Uterus (tissue), 4 donors: ENCODE results near the gene MMP20. TPM values are rescaled to one million over a fixed set of nuclear protein-coding genes. Genes with fewer than 3 reads are reported as not detected.

Experiments
- DNase-seq, 2 donors: peaks; one replicate each; pipeline ENCODE4 v3.0.0-alpha.2; 2019 to 2020
- H3K27ac ChIP-seq, 2 donors: fragments of 200-600 bp; sonication (generic); 1 replicate in 1 of 2; 2 replicates in 1 of 2; pipeline ENCODE4 v1.5.1; 2016 to 2018
- H3K27me3 ChIP-seq, 2 donors: fragments of 200-600 bp; sonication (generic); one replicate each; pipeline ENCODE4 v1.5.1; 2018 to 2019; ENCODE audit warnings: control low read depth in 1 of 2
- H3K36me3 ChIP-seq, 2 donors: fragments of 200-600 bp; sonication (generic); one replicate each; pipeline ENCODE4 v1.5.1; 2019; ENCODE audit warnings: control low read depth in 1 of 2
- H3K4me1 ChIP-seq, 2 donors: fragments of 200-600 bp; sonication (generic); one replicate each; pipeline ENCODE4 v1.5.1; 2018 to 2019; ENCODE audit warnings: control low read depth in 1 of 2
- H3K4me3 ChIP-seq, 2 donors: fragments of 200-600 bp; sonication (generic); 1 replicate in 1 of 2; 2 replicates in 1 of 2; pipeline ENCODE4 v1.5.1; 2018 to 2019; ENCODE audit warnings: mild to moderate bottlenecking in 1 of 2
- H3K9me3 ChIP-seq, 2 donors: fragments of 200-600 bp; sonication (generic); one replicate each; pipeline ENCODE4 v1.5.1; 2019; ENCODE audit warnings: control low read depth in 1 of 2
- CTCF ChIP-seq, 4 experiments: fragments of 200-600 bp in 2 of 4; fragments of 450-650 bp in 2 of 4; sonication (generic) in 2 of 4; IDR thresholded peaks; one replicate each; pipeline ENCODE4 v1.5.1; 2016 to 2019; ENCODE audit warnings: antibody characterized with exemption in 4 of 4, mild to moderate bottlenecking in 2 of 4, moderate library complexity in 1 of 4
- POLR2A ChIP-seq, 2 donors: fragments of 450-650 bp; IDR thresholded peaks; one replicate each; pipeline ENCODE4 v1.6.1; 2016; ENCODE audit warnings: antibody characterized with exemption in 2 of 2, mild to moderate bottlenecking in 1 of 2, moderate library complexity in 1 of 2
- intact Hi-C: fragments of 100-400 bp; cut with DNase I; formaldehyde crosslinking; loops from one replicate; pipeline ENCODE4 v1.15.1; 2023; ENCODE audit warnings: low total_unique reads
- total RNA-seq, 4 donors: library from RNA; depleted of rRNA in 3 of 4; stranded (reverse); fragments of >200 nt in 3 of 4; gene quantifications; one replicate each; pipeline versions ENCODE4 v1.1.0 to v1.2.4, GENCODE V29; 2014 to 2023
- donor health status: DM: yes; HTN: yes; CAD: no.

Gene MMP20
- total RNA-seq, 4 donors from 2014 or later: not detected

- no peaks in the 10 kb centered on the region for H3K4me1 ChIP-seq
- H3K9me3 ChIP-seq: no peaks in the 10 kb centered on the region
- intact Hi-C loops: no loop called here
- no peak overlapping the region for H3K4me3 ChIP-seq
- no peak for TF ChIP-seq POLR2A (IDR thresholded peaks at IDR 0.05)
- no peak overlapping the region for H3K27ac ChIP-seq
- no peak for DNase-seq
- H3K27me3 ChIP-seq: no peaks in the 10 kb centered on the region
- H3K36me3 ChIP-seq: no peaks in the 10 kb centered on the region
These were observed 33.9 kb downstream of the MMP20 start for GRCh38 chr11:102591160-102591718.

- DNase-seq: no peak
- Histone ChIP-seq H3K4me1 (no peaks in the 10 kb centered on the region), H3K36me3 (no peaks in the 10 kb centered on the region), H3K27me3 (no peaks in the 10 kb centered on the region), H3K27ac (no peak overlapping the region), H3K4me3 (no peak overlapping the region), H3K9me3 (no peaks in the 10 kb centered on the region)
- intact Hi-C loops: no loop called here
- TF ChIP-seq POLR2A (IDR thresholded peaks at IDR 0.05) (no peak), CTCF (IDR thresholded peaks at IDR 0.05) (no peak)
These were observed 34.7 kb downstream of the MMP20 start for GRCh38 chr11:102590276-102591049.

GRCh38 chr11:102589047-102589459 lies 36.1 kb downstream of the MMP20 start:
- Histone ChIP-seq H3K4me1 (no peaks in the 10 kb centered on the region), H3K36me3 (no peaks in the 10 kb centered on the region), H3K27ac (no peak overlapping the region), H3K4me3 (no peak overlapping the region), H3K27me3 (no peaks in the 10 kb centered on the region), H3K9me3 (no peaks in the 10 kb centered on the region)
- DNase-seq: no peak
- intact Hi-C loops: no loop called here
- TF ChIP-seq CTCF (IDR thresholded peaks at IDR 0.05) (no peak), POLR2A (IDR thresholded peaks at IDR 0.05) (no peak)

- Histone ChIP-seq H3K4me1 (no peaks in the 10 kb centered on the region), H3K9me3 (no peaks in the 10 kb centered on the region), H3K27me3 (no peaks in the 10 kb centered on the region), H3K27ac (no peak overlapping the region), H3K4me3 (no peak overlapping the region), H3K36me3 (no peaks in the 10 kb centered on the region)
- no peak for DNase-seq
- intact Hi-C loops: no loop called here
- TF ChIP-seq CTCF (IDR thresholded peaks at IDR 0.05) (no peak), POLR2A (IDR thresholded peaks at IDR 0.05) (no peak)
These were observed 37.4 kb downstream of the MMP20 start for GRCh38 chr11:102587722-102588121.

GRCh38 chr11:102583141-102583873 lies 41.8 kb downstream of the MMP20 start:
- H3K4me3 ChIP-seq: no peak overlapping the region
- no peak for TF ChIP-seq CTCF (IDR thresholded peaks at IDR 0.05)
- no peak for TF ChIP-seq POLR2A (IDR thresholded peaks at IDR 0.05)
- no peak overlapping the region for H3K27ac ChIP-seq
- DNase-seq: no peak
- intact Hi-C loops: no loop called here
- H3K27me3 ChIP-seq: no peaks in the 10 kb centered on the region
- H3K9me3 ChIP-seq: no peaks in the 10 kb centered on the region
- H3K36me3 ChIP-seq: no peaks in the 10 kb centered on the region
- H3K4me1 ChIP-seq: no peaks in the 10 kb centered on the region
